Muscle layer of duodenum (tissue), 2 donors: ENCODE measurements around the gene SLC4A4.

Experiments used
- H3K27ac ChIP-seq: one replicate; pipeline ENCODE4 v1.7.0; 2013; ENCODE audit warnings: mild to moderate bottlenecking, low read length
- H3K27me3 ChIP-seq: one replicate; pipeline ENCODE4 v1.7.0; 2013; ENCODE audit warnings: low read depth, mild to moderate bottlenecking, control low read depth, low read length
- H3K36me3 ChIP-seq, 2 donors: one replicate each; pipeline ENCODE4 v1.7.0; 2013; ENCODE audit warnings: low read length in 2 of 2, control low read depth in 1 of 2, mild to moderate bottlenecking in 1 of 2; ENCODE audit not compliant: insufficient read depth in 2 of 2, control insufficient read depth in 1 of 2
- H3K4me1 ChIP-seq, 2 donors: one replicate each; pipeline ENCODE4 v1.7.0; 2013; ENCODE audit warnings: low read length in 2 of 2, mild to moderate bottlenecking in 2 of 2, control low read depth in 1 of 2, moderate library complexity in 1 of 2; ENCODE audit not compliant: insufficient read depth in 2 of 2, control insufficient read depth in 1 of 2
- H3K4me3 ChIP-seq, 2 donors: one replicate each; pipeline ENCODE4 v1.7.0; 2013; ENCODE audit warnings: low read length in 2 of 2, low read depth in 1 of 2, mild to moderate bottlenecking in 1 of 2
- H3K9me3 ChIP-seq, 2 donors: one replicate each; pipeline ENCODE4 v1.7.0; 2013; ENCODE audit warnings: low read length in 2 of 2, control low read depth in 1 of 2, mild to moderate bottlenecking in 1 of 2; ENCODE audit not compliant: control insufficient read depth in 1 of 2
- donor health status: healthy.

The SLC4A4 gene

DNA sequence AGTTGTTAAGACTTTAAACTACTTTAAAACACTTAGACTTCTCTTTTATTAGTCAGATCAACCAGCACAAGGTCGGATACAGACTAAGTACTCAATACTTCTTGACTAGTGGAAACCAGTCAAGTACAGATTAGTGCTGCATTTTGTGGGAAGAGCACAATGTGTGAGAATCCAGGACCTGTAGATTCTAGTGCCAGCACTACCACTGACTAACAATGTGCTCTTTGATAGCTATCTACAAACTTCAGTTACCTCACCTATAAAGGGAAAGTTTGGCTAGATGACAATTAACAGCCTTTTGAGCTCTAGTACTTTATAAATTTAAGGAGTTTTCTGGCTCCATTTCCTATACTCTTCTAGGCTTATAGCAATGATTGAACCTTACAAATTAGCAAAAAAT is 181.5 kb downstream of the SLC4A4 start:
- Histone ChIP-seq H3K4me3 (no peak overlapping the region), H3K9me3 (no peaks in the 10 kb centered on the region), H3K27me3 (no peaks in the 10 kb centered on the region), H3K27ac (no peak overlapping the region), H3K4me1 (no peaks in the 10 kb centered on the region), H3K36me3 (no peaks in the 10 kb centered on the region)

DNA sequence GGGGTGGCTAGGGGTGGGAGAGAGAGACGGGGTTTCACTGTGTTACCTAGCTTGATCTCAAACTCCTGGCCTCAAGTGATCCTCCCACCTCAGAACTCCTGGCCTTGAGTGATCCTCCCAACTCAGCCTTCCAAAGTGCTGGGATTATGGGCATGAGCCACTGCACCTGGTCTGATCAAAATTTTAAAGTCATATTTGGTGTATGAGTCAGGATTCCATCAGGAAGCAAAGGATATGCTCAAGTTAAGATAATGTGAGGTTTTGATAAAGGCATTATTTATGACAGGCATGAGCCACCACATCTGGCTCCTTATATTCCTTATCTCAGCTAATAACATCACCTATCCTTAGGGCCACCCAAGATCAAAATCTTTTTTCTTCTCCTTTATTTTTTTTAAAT is 182.0 kb downstream of the SLC4A4 start:
- no peak overlapping the region for H3K4me3 ChIP-seq
- H3K4me1 ChIP-seq, result no peaks in the 10 kb centered on the region
- no peaks in the 10 kb centered on the region for H3K9me3 ChIP-seq
- no peaks in the 10 kb centered on the region for H3K36me3 ChIP-seq
- no peak overlapping the region for H3K27ac ChIP-seq
- no peaks in the 10 kb centered on the region for H3K27me3 ChIP-seq

DNA sequence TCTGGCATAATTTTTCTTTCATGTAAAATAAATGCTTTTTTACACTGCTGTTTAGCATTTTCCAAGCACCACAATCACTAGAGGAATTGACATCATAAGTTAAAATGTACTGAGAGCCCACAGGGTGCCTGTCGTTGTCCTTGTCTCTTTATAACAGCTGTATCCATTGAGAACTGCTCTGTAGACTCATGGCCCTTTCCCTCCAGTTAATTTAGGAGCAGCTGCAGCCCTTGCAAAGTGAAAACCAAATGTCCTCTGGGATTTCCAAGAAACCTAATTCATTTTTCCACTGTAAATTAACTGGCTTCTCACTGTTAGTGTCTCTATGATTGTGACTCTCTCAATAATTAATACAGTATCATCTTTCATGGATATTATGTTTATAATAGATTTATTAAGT is 185.9 kb downstream of the SLC4A4 start:
- Histone ChIP-seq H3K27me3 (no peaks in the 10 kb centered on the region), H3K36me3 (no peaks in the 10 kb centered on the region), H3K4me1 (no peaks in the 10 kb centered on the region), H3K9me3 (no peaks in the 10 kb centered on the region), H3K27ac (no peak overlapping the region), H3K4me3 (no peak overlapping the region)

DNA sequence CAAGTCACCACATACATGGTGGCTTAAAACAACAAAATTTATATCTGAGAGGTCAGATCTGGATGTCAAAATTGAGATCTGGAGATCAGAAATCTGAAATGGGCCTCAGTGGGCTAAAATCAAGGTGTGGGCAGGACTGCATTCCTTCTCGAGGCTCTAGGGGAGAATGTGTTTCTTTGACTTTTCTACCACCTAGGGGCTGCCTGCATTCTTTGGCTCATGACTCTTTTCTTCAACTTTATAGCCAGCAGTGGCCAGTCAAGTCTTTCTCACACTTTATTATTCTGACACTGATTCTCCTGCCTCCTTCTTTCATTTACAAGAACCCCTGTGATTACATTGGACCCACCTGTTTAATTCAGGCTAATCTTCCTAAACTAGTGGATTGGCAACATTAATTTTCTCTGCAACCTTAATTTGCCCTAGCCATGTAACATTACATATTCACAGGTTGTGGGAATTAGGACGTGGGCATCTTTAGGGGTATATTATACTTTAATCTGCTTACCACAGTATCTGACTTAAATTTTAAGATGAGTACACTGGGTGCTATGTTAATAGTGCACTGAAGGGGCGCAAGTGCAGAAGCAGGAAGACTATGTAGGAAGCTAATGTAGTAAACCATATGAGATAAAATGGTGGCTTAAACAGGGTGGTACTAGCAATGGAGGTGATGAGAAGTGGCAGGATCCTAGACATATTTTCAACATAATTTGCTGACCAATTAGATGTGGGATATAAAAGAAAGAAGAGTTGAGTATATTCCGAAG is 188.0 kb downstream of the SLC4A4 start:
- H3K27me3 ChIP-seq, result no peaks in the 10 kb centered on the region
- no peaks in the 10 kb centered on the region for H3K36me3 ChIP-seq
- no peaks in the 10 kb centered on the region for H3K9me3 ChIP-seq
- H3K4me1 ChIP-seq, result no peaks in the 10 kb centered on the region
- no peak overlapping the region for H3K27ac ChIP-seq
- no peak overlapping the region for H3K4me3 ChIP-seq

DNA sequence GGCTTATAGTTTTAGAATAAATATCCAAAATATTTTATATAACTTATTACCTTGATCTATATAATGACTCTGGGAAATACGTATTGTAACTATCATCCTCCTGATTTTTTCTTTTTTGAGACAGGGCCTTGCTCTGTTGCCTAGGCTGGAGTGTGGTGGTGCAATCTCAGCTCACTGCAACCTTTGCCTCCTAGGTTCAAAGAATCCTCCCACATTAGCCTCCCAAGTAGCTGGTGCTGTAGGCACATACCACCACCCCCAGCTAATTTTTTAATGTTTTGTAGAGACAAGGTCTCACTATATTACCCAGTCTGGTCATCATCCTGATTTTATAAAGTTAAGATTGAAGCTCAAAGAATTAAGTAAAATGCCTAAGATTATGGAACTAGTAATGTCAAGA is 193.6 kb downstream of the SLC4A4 start:
- Histone ChIP-seq H3K27me3 (no peaks in the 10 kb centered on the region), H3K9me3 (no peaks in the 10 kb centered on the region), H3K4me3 (no peak overlapping the region), H3K4me1 (no peaks in the 10 kb centered on the region), H3K27ac (no peak overlapping the region), H3K36me3 (no peaks in the 10 kb centered on the region)

DNA sequence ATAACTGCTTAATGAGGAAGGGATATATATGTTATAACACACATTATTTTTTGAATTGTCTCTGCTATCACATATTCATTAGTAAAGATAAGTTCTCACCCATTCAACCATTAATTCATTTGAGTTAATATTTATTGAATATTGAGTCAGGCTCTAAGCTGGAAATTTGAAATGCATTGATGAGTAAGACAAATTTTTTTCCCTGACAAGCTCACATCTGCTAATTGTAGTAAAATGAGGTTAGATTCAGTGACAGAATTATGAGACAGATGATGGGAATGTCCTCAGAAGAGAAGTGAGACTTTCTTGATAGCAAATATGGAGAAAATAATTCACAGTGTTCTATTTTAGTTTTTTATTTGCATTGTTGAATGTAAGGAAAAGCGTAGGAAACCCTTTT is 194.3 kb downstream of the SLC4A4 start:
- H3K9me3 ChIP-seq, result no peaks in the 10 kb centered on the region
- no peak overlapping the region for H3K4me3 ChIP-seq
- no peaks in the 10 kb centered on the region for H3K27me3 ChIP-seq
- H3K4me1 ChIP-seq, result no peaks in the 10 kb centered on the region
- H3K36me3 ChIP-seq, result no peaks in the 10 kb centered on the region
- no peak overlapping the region for H3K27ac ChIP-seq

DNA sequence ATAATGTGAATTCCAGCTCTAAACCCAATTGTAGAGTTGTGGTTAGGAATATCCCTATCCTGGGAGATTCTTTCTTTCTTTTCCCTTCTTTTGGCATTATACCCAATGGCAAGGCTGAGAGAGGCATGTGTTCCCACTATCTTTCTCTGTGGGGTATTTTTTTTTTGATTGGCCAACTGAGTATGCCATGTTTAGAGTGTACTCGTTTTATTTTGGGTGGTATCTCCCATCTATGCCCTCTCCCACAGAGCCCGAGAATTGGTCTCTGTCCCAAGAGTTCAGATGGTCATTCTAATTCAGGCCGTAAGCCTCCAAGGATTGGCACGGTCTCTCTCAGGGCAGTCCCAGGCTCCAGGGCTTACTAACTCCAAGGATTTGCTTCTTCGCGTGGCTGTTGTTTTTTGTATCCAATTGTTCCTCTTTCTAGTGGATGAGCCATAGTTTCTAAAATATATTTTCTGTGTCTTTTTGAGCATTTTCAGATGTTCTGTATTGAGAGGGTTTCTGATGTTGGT is 198.8 kb downstream of the SLC4A4 start:
- no peaks in the 10 kb centered on the region for H3K36me3 ChIP-seq
- H3K4me3 ChIP-seq, result no peak overlapping the region
- H3K27me3 ChIP-seq, result no peaks in the 10 kb centered on the region
- H3K27ac ChIP-seq, result no peak overlapping the region
- no peaks in the 10 kb centered on the region for H3K9me3 ChIP-seq
- no peaks in the 10 kb centered on the region for H3K4me1 ChIP-seq

DNA sequence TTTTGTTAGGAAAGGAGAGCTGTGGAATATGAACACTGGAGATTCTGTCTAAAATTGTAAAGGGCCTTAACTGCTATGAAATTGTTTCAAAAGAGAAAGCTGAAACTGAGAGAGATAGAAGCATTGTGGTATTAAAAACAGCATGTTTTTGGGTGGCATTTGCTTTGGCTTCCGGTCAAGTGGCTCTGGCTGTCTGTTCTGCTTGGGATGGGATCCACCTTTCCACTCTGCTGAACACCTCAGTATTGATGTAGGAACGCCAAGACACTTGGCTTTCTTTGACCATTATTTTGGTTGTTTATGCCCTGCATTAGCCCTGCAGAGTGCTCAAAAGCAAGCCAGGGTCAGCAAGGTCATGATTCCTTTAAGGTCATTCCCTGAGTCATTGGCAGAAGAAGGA is 199.7 kb downstream of the SLC4A4 start:
- H3K27ac ChIP-seq, result no peak overlapping the region

DNA sequence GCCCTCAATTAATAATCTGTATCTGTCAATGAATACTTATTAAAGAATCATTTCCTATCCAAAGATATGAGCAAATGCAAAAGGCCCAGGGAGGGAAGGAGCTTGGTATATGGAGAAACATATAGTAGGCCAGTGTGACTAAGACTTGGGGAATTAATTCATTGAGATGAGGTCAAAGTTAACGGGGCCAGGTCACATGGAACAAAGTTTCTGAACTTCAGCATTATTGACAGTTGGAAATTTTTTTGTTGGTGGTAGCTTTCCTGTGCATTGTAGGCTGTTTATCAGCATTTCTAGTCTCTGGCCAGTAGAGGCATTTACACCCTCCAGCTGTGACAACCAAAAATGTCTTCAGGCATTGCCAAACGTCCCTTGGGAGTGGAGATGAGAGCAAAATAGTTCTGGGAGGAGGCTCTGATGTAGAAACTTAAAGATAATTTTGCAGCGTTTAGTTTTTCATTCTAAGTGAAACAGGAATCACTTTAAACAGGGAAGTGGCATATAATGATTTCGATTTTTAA is 202.0 kb downstream of the SLC4A4 start:
- Histone ChIP-seq H3K27me3 (no peaks in the 10 kb centered on the region), H3K27ac (no peak overlapping the region), H3K4me1 (no peaks in the 10 kb centered on the region), H3K9me3 (no peaks in the 10 kb centered on the region), H3K36me3 (no peaks in the 10 kb centered on the region), H3K4me3 (no peak overlapping the region)

More for the DNA sequence above, 199.7 kb downstream of the SLC4A4 start:
- Histone ChIP-seq H3K4me3 (no peak overlapping the region), H3K4me1 (no peaks in the 10 kb centered on the region), H3K9me3 (no peaks in the 10 kb centered on the region), H3K27me3 (no peaks in the 10 kb centered on the region), H3K36me3 (no peaks in the 10 kb centered on the region)

DNA sequence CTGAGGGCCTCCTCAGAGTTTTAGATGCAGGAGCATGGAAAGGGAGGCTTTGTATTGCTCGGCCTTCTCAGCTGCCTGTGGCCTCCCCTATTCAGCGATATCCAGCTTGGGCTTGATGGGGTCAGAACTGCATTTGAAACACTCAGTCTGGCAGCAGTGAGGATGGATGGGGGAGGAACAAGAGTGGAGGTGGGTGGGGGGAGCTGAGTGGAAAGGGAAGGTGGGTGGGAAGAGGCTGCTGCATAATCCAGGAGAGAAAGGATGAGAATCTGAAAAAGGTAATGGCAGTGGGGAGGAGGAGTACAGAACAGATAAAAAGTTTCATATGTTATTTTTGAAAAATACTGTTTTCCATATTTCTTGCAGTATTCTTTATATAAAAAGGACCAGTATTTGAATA is 202.7 kb downstream of the SLC4A4 start:
- no peaks in the 10 kb centered on the region for H3K36me3 ChIP-seq
- no peaks in the 10 kb centered on the region for H3K4me1 ChIP-seq
- no peak overlapping the region for H3K4me3 ChIP-seq
- no peak overlapping the region for H3K27ac ChIP-seq
- H3K27me3 ChIP-seq, result no peaks in the 10 kb centered on the region
- H3K9me3 ChIP-seq, result no peaks in the 10 kb centered on the region

DNA sequence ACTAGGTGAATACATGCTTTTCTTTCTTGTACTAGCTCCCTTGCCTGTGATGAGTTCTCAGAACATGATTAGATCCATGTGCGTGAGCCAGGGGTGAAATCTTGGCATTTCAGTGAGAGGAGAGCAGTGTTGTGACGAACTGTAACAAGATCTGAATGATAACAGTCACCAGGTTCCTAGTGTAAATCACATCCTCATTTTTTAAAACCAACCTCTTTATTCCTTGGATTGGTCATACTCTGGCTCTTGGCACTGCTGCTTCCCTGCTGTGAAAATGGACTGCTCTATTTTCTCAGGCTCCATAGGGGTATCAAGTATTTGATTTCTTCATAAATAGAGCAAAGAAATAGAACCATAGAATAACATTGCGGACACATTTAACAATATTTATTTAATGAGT is 206.3 kb downstream of the SLC4A4 start:
- Histone ChIP-seq H3K9me3 (no peaks in the 10 kb centered on the region), H3K27ac (no peak overlapping the region), H3K27me3 (no peaks in the 10 kb centered on the region), H3K36me3 (peaks cover 0 to 4% of the 10 kb centered on the region in 2 donors), H3K4me1 (no peaks in the 10 kb centered on the region), H3K4me3 (no peak overlapping the region)
